Measurements from ENCODE around the gene THYN1. TPM values are rescaled to one million over a fixed set of nuclear protein-coding genes. Genes with fewer than 3 reads are reported as not detected.

THYN1 gene
- total and polyA plus RNA-seq, 3 donors from 2014 or later: 85.0 to 94.0 (median 86.9) TPM

DNA sequence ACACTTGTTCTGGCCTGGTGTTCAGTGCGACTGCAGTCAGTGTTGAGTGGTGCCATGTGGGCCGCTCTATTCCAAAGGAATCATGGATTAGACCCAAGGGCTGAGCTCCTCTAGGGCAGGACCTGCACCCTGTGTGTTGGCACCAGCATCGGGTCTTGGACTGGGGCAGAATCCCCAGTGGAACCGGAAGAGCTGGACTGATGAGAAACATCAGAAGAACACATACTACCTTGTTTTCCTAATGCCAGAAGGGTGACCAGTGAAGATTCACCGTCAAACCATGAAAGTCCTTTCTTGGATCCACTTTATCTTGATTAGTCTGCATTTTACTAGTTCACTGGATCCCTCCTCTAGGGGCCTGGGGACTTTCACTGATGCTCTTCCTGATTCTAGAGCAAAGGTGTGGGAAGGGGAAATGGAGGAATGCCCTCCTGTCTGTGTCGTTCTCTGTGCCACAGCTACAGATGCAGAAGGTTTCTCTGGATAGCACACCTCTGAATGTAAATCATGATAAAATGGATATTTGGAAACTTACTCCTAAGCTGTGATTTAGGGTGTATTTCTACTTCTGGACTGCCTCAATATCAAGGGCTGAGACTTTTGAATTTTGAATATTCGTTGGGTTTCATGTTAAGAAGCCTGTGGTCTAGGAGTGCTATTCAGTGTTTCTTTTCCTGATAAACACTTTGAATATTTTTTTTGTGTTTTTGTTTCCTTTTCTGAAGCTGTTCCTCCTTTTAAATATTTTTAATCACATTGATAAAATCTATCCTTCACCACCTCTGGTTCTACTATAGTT is 12.0 kb upstream of the THYN1 start:
- no peak overlapping the region for H3K27ac ChIP-seq
- no peaks in the 10 kb centered on the region for H3K4me1 ChIP-seq
- no peaks in the 10 kb centered on the region for H3K27me3 ChIP-seq
- DNase-seq: no peak
- intact Hi-C loops (cut with DNase I; ENCODE audit: low total_unique reads): no loop called here
- TF ChIP-seq, protein P1, sequence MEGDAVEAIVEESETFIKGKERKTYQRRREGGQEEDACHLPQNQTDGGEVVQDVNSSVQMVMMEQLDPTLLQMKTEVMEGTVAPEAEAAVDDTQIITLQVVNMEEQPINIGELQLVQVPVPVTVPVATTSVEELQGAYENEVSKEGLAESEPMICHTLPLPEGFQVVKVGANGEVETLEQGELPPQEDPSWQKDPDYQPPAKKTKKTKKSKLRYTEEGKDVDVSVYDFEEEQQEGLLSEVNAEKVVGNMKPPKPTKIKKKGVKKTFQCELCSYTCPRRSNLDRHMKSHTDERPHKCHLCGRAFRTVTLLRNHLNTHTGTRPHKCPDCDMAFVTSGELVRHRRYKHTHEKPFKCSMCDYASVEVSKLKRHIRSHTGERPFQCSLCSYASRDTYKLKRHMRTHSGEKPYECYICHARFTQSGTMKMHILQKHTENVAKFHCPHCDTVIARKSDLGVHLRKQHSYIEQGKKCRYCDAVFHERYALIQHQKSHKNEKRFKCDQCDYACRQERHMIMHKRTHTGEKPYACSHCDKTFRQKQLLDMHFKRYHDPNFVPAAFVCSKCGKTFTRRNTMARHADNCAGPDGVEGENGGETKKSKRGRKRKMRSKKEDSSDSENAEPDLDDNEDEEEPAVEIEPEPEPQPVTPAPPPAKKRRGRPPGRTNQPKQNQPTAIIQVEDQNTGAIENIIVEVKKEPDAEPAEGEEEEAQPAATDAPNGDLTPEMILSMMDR (IDR thresholded peaks at IDR 0.05): no peak
- no peak for TF ChIP-seq POLR2A (IDR thresholded peaks at IDR 0.05)
- H3K36me3 ChIP-seq (ENCODE audit: low read depth, missing control alignments): no peaks in the 10 kb centered on the region
- no peaks in the 10 kb centered on the region for H3K9me3 ChIP-seq
- no peak overlapping the region for H3K4me3 ChIP-seq
- 88 to 96% methylated on average over 6 to 7 of the region's 7 CpGs for WGBS, 2 donors

GRCh38 chr11:134261626-134262488 is 8.7 kb upstream of the THYN1 start:
- no peak overlapping the region for H3K4me3 ChIP-seq
- H3K27me3 ChIP-seq: no peaks in the 10 kb centered on the region
- H3K9me3 ChIP-seq: no peaks in the 10 kb centered on the region
- H3K4me1 ChIP-seq: no peaks in the 10 kb centered on the region
- TF ChIP-seq POLR2A (IDR thresholded peaks at IDR 0.05): no peak
- TF ChIP-seq, protein P1 (IDR thresholded peaks at IDR 0.05): peak in 1 of 3 experiments; percentile 30
- no peak overlapping the region for H3K27ac ChIP-seq
- 93 to 95% methylated on average over 13 to 14 of the region's 14 CpGs for WGBS, 2 donors
- intact Hi-C loops (cut with DNase I; ENCODE audit: low total_unique reads): no loop called here
- H3K36me3 ChIP-seq (ENCODE audit: low read depth, missing control alignments): no peaks in the 10 kb centered on the region
- DNase-seq: peak; percentile 36

- Histone ChIP-seq H3K4me1 (no peaks in the 10 kb centered on the region), H3K27ac (no peak overlapping the region), H3K36me3 (ENCODE audit: low read depth, missing control alignments) (no peaks in the 10 kb centered on the region), H3K9me3 (no peaks in the 10 kb centered on the region), H3K4me3 (no peak overlapping the region), H3K27me3 (no peaks in the 10 kb centered on the region)
- 86 to 89% methylated on average over 15 to 16 of the region's 16 CpGs for WGBS, 2 donors
- intact Hi-C loops (cut with DNase I; ENCODE audit: low total_unique reads): no loop called here
- TF ChIP-seq POLR2A (IDR thresholded peaks at IDR 0.05): no peak
- TF ChIP-seq, protein P1 (IDR thresholded peaks at IDR 0.05): no peak
- no peak for DNase-seq
Measured at GRCh38 chr11:134260983-134261382, 7.8 kb upstream of the THYN1 start.

DNA sequence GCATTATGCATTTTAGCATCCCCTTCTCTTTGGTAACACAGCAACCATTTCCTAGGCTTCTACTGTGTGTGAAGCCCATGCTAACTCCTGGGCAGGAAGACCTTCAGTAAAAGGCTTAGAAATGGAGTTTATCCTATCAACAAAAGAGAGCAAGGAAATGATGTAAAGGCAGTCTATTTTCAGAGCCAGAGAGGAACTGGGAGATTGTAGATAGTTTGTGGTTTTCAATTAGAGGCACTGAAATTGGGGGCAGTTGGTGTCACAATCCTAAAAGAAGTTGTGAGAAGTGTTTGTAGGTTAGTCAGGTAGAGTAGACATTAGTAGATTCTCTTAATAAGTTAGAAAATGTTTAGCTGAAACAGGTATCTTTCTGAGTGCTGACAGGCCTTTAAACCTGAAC is 7.4 kb upstream of the THYN1 start:
- no peak overlapping the region for H3K4me3 ChIP-seq
- no peak overlapping the region for H3K27ac ChIP-seq
- no peaks in the 10 kb centered on the region for H3K27me3 ChIP-seq
- DNase-seq: no peak
- intact Hi-C loops (cut with DNase I; ENCODE audit: low total_unique reads): no loop called here
- no peaks in the 10 kb centered on the region for H3K36me3 ChIP-seq (ENCODE audit: low read depth, missing control alignments)
- no peaks in the 10 kb centered on the region for H3K9me3 ChIP-seq
- TF ChIP-seq, protein P1 (IDR thresholded peaks at IDR 0.05): no peak
- TF ChIP-seq POLR2A (IDR thresholded peaks at IDR 0.05): no peak
- no peaks in the 10 kb centered on the region for H3K4me1 ChIP-seq

Measured in testis (tissue), 3 donors.